Cortex of kidney (tissue), 1 donor: ENCODE data around the gene BLOC1S3.

Experiments used
- DNase-seq: peaks from one replicate; lab custom pipeline; 2025; lab: John Stamatoyannopoulos, UW

Gene BLOC1S3

GRCh38 chr19:45146251-45146650, 32.3 kb upstream of the BLOC1S3 start:
- DNase-seq = no peak

GRCh38 chr19:45146741-45147205, 31.8 kb upstream of the BLOC1S3 start:
- DNase-seq = no peak

GRCh38 chr19:45147835-45148676, 30.5 kb upstream of the BLOC1S3 start:
- DNase-seq = no peak

GRCh38 chr19:45149129-45149528, 29.5 kb upstream of the BLOC1S3 start:
- DNase-seq = no peak

- DNase-seq = no peak
Observed at GRCh38 chr19:45150180-45150579, 28.4 kb upstream of the BLOC1S3 start.

- DNase-seq = no peak
Observed at GRCh38 chr19:45150751-45151281, 27.8 kb upstream of the BLOC1S3 start.

GRCh38 chr19:45151320-45151719, 27.3 kb upstream of the BLOC1S3 start:
- DNase-seq = no peak

- no peak for DNase-seq
Observed at GRCh38 chr19:45151821-45152503, 26.6 kb upstream of the BLOC1S3 start.

- DNase-seq = no peak
Observed at GRCh38 chr19:45152504-45153338, 25.9 kb upstream of the BLOC1S3 start.

GRCh38 chr19:45153339-45154063, 25.1 kb upstream of the BLOC1S3 start:
- DNase-seq = no peak

- no peak for DNase-seq
Observed at GRCh38 chr19:45154064-45154827, 24.3 kb upstream of the BLOC1S3 start.

- no peak for DNase-seq
Observed at GRCh38 chr19:45156011-45156630, 22.5 kb upstream of the BLOC1S3 start.

- DNase-seq = no peak
Observed at GRCh38 chr19:45156751-45157150, 21.8 kb upstream of the BLOC1S3 start.

GRCh38 chr19:45158503-45159209, 19.9 kb upstream of the BLOC1S3 start:
- DNase-seq = no peak

GRCh38 chr19:45159210-45159970, 19.2 kb upstream of the BLOC1S3 start:
- DNase-seq = no peak

GRCh38 chr19:45159971-45160324, 18.6 kb upstream of the BLOC1S3 start:
- no peak for DNase-seq

GRCh38 chr19:45160870-45161737, 17.5 kb upstream of the BLOC1S3 start, which contains the start of gene NKPD1:
Gene NKPD1 (minus strand): TSS chr19:45160982. CDS start chr19:45160150, 832 bp downstream.
- no peak for DNase-seq
